SK-N-SH (cell line): Measurements from ENCODE around the gene DSCAML1. TPM values are rescaled to one million over a fixed set of nuclear protein-coding genes. Genes with fewer than 3 reads are reported as not detected.
A peak's percentile ranks its signal among the peaks of the same experiment; 100 is the strongest.

Experiments used
- CTCF ChIA-PET: fragments of 300-600, 350-600 bp; formaldehyde crosslinking; extraction: SDS; loops from one replicate; lab custom pipeline; 2021; lab: Yijun Ruan, JAX
- POLR2A ChIA-PET: fragments of 350-600 bp; sonication (Branson Sonifier 250); formaldehyde crosslinking; extraction: SDS; loops from one replicate; lab custom pipeline; 2020; ENCODE audit warnings: antibody characterized with exemption, inconsistent platforms; lab: Yijun Ruan, JAX
- DNase-seq: peaks from one replicate; pipeline ENCODE4 v3.0.0; 2012
- H2AFZ ChIP-seq: fragments of 200-600 bp; sonication (generic); 2 replicates; pipeline ENCODE4 v1.8.1; 2016; ENCODE audit warnings: antibody characterized with exemption, mild to moderate bottlenecking, low read depth
- H3F3A ChIP-seq: fragments of 200-600 bp; sonication (generic); replicated peaks from 2 replicates; pipeline ENCODE3; 2016; ENCODE audit warnings: antibody characterized with exemption, mild to moderate bottlenecking; ENCODE audit not compliant: insufficient read depth
- H3K27ac ChIP-seq, 2 experiments: fragments of 200-500 bp in 1 of 2; fragments of 200-600 bp in 1 of 2; sonication (Bioruptor generic) in 1 of 2; sonication (generic), shearing (Covaris generic) in 1 of 2; 2 replicates each; pipeline versions ENCODE4 v1.5.1 to v1.6.1; 2014 to 2016; ENCODE audit warnings: low read depth in 2 of 2, inconsistent platforms in 1 of 2, low read length in 1 of 2, mild to moderate bottlenecking in 1 of 2, mixed read lengths in 1 of 2
- H3K27me3 ChIP-seq: fragments of 200-600 bp; sonication (generic), shearing (Covaris generic); 2 replicates; pipeline ENCODE4 v1.6.1; 2016; ENCODE audit warnings: mixed run types; ENCODE audit not compliant: insufficient read depth
- H3K36me3 ChIP-seq, 2 experiments: fragments of 200-500 bp in 1 of 2; fragments of 200-600 bp in 1 of 2; sonication (Bioruptor generic) in 1 of 2; sonication (generic) in 1 of 2; replicated peaks in 1 of 2; 2 replicates each; pipeline versions ENCODE3 to v1.5.1; 2014 to 2016; ENCODE audit warnings: low read length in 1 of 2, mild to moderate bottlenecking in 1 of 2; ENCODE audit not compliant: insufficient read depth in 2 of 2, control insufficient read depth in 1 of 2
- H3K4me1 ChIP-seq, 2 experiments: fragments of 200-500 bp in 1 of 2; fragments of 200-600 bp in 1 of 2; sonication (Bioruptor generic) in 1 of 2; sonication (generic), shearing (Covaris generic) in 1 of 2; 2 replicates each; pipeline versions ENCODE4 v1.5.1 to v1.6.1; 2014 to 2016; ENCODE audit warnings: low read depth in 1 of 2, low read length in 1 of 2, mixed run types in 1 of 2; ENCODE audit not compliant: insufficient read depth in 2 of 2, control insufficient read depth in 1 of 2
- H3K4me2 ChIP-seq: fragments of 200-600 bp; sonication (generic), shearing (Covaris generic); 2 replicates; pipeline ENCODE4 v1.6.1; 2017; ENCODE audit warnings: mixed run types
- H3K4me3 ChIP-seq, 2 experiments: fragments of 200-500 bp in 1 of 2; fragments of 200-600 bp in 1 of 2; sonication (Bioruptor generic) in 1 of 2; sonication (generic), shearing (Covaris generic) in 1 of 2; 2 replicates each; pipeline versions ENCODE4 v1.5.1 to v1.8.1; 2014 to 2016; ENCODE audit warnings: low read depth in 2 of 2, inconsistent platforms in 1 of 2, low read length in 1 of 2, mild to moderate bottlenecking in 1 of 2, mixed read lengths in 1 of 2, moderate library complexity in 1 of 2
- H3K79me2 ChIP-seq: fragments of 200-600 bp; sonication (generic); 2 replicates; pipeline ENCODE4 v1.8.1; 2017; ENCODE audit warnings: mild to moderate bottlenecking; ENCODE audit not compliant: insufficient read depth
- H3K9ac ChIP-seq: fragments of 200-600 bp; sonication (generic); 2 replicates; pipeline ENCODE4 v1.6.1; 2017; ENCODE audit warnings: mixed run types
- H3K9me2 ChIP-seq: fragments of 200-600 bp; sonication (generic); 2 replicates; pipeline ENCODE4 v1.6.1; 2017; ENCODE audit warnings: mixed run types
- H3K9me3 ChIP-seq: fragments of 200-600 bp; sonication (generic); 2 replicates; pipeline ENCODE4 v1.6.1; 2017; ENCODE audit warnings: mixed run types, mild to moderate bottlenecking, moderate library complexity
- H4K20me1 ChIP-seq: fragments of 200-600 bp; sonication (generic); 2 replicates; pipeline ENCODE4 v1.6.1; 2017; ENCODE audit warnings: mild to moderate bottlenecking, mixed run types; ENCODE audit not compliant: insufficient read depth
- CHD2 ChIP-seq: fragments of 150-350 bp; IDR thresholded peaks from 2 replicates; pipeline ENCODE4 v1.6.1; 2018; ENCODE audit warnings: low read length; ENCODE audit not compliant: partially characterized antibody
- CTCF ChIP-seq: fragments of 200-600 bp; sonication (generic); IDR thresholded peaks from 2 replicates; pipeline ENCODE4 v1.6.1; 2017; ENCODE audit warnings: antibody characterized with exemption, mild to moderate bottlenecking, moderate library complexity
- ELF1 ChIP-seq: IDR thresholded peaks from 2 replicates; pipeline ENCODE4 v1.4.0; 2012
- EP300 ChIP-seq, 2 experiments: IDR thresholded peaks; 2 replicates each; pipeline versions ENCODE4 v1.4.0 to v1.6.1; 2012; ENCODE audit warnings: borderline replicate concordance in 1 of 2, low read depth in 1 of 2, low read length in 1 of 2
- EZH2phosphoT487 ChIP-seq: fragments of 200-600 bp; sonication (generic); IDR thresholded peaks from 2 replicates; pipeline ENCODE4 v1.6.1; 2017; ENCODE audit warnings: low read depth, mixed run types, mild to moderate bottlenecking, antibody characterized with exemption, moderate library complexity, borderline replicate concordance
- FOXM1 ChIP-seq: IDR thresholded peaks from 2 replicates; pipeline ENCODE4 v1.4.0; 2012; ENCODE audit warnings: low read depth, mild to moderate bottlenecking
- IRF3 ChIP-seq: fragments of 150-350 bp; IDR thresholded peaks from 2 replicates; pipeline ENCODE4 v1.6.1; 2016; ENCODE audit warnings: mild to moderate bottlenecking, low read depth, low read length
- MAX ChIP-seq: IDR thresholded peaks from 2 replicates; pipeline ENCODE4 v1.4.0; 2012; ENCODE audit warnings: low read depth
- PBX3 ChIP-seq: IDR thresholded peaks from 2 replicates; pipeline ENCODE4; 2012
- RAD21 ChIP-seq: IDR thresholded peaks from 2 replicates; pipeline ENCODE4 v1.6.1; 2012; ENCODE audit warnings: mild to moderate bottlenecking, low read length
- RXRA ChIP-seq: IDR thresholded peaks from 2 replicates; pipeline ENCODE4 v1.4.0; 2012; ENCODE audit warnings: low read depth, mild to moderate bottlenecking, borderline replicate concordance
- SIN3A ChIP-seq: IDR thresholded peaks from 2 replicates; pipeline ENCODE4 v1.6.1; 2012; ENCODE audit warnings: low read depth, mild to moderate bottlenecking, low read length, moderate library complexity, borderline replicate concordance
- USF1 ChIP-seq: IDR thresholded peaks from 2 replicates; pipeline ENCODE4 v1.4.0; 2012; ENCODE audit warnings: low read depth, borderline replicate concordance
- USF2 ChIP-seq: fragments of 150-350 bp; IDR thresholded peaks from 2 replicates; pipeline ENCODE4 v1.6.1; 2017; ENCODE audit warnings: antibody characterized with exemption, low read length, low read depth, borderline replicate concordance
- YY1 ChIP-seq: IDR thresholded peaks from 2 replicates; pipeline ENCODE4 v1.4.0; 2012; ENCODE audit warnings: low read depth, mild to moderate bottlenecking
- ZBTB33 ChIP-seq: IDR thresholded peaks from 2 replicates; pipeline ENCODE4 v1.4.0; 2012; ENCODE audit warnings: low read depth, borderline replicate concordance
- WGBS: methylation state at CpG from one replicate; pipeline ENCODE4 v1.1.6; 2017; ENCODE audit warnings: low lambda C conversion rate; 5-methylcytosine and 5-hydroxymethylcytosine counted together
- polyA plus RNA-seq, 3 experiments: library from polyadenylated mRNA; depleted of rRNA; stranded (reverse); fragments of >200 nt; gene quantifications; 2 replicates each; pipeline ENCODE4 v1.2.3, GENCODE V29; 2012

The DSCAML1 gene
- polyA plus RNA-seq, 1 of the 3 experiments (the other 2 are of a cell fraction), result not detected

- H3K9ac ChIP-seq, result no peak overlapping the region
- H3K4me1 ChIP-seq, result peaks cover 4 to 10% of the 10 kb centered on the region in 2 experiments; a peak in 2 of 4 replicates
- H3K9me3 ChIP-seq, result no peaks in the 10 kb centered on the region
- H3K27me3 ChIP-seq, result peaks cover 10% of the 10 kb centered on the region; the same call in 1 of the 2 replicates
- no peak overlapping the region for H3K27ac ChIP-seq
- no peak overlapping the region for H3K4me3 ChIP-seq
- WGBS, result 82% methylated on average over 8 of the region's 8 CpGs
- POLR2A ChIA-PET, result no interaction called here
- H2AFZ ChIP-seq, result no peak overlapping the region
- H3K36me3 ChIP-seq, result no peaks in the 10 kb centered on the region
- H4K20me1 ChIP-seq, result no peaks in the 10 kb centered on the region
- no peaks in the 10 kb centered on the region for H3K9me2 ChIP-seq
- DNase-seq, result no peak
- CTCF ChIA-PET, result no interaction called here
- H3K4me2 ChIP-seq, result no peak overlapping the region
- no peaks in the 10 kb centered on the region for H3F3A ChIP-seq
- no peaks in the 10 kb centered on the region for H3K79me2 ChIP-seq
- TF ChIP-seq PBX3 (no peak), YY1 (no peak), SIN3A (no peak), USF1 (no peak)
Observed at GRCh38 chr11:117585631-117586030, 211.4 kb downstream of the DSCAML1 start.

GRCh38 chr11:117584056-117584830, 212.8 kb downstream of the DSCAML1 start:
- ChIA-PET CTCF (interaction anchor here (1.0 to 1.5 kb wide), 5 partner anchors 13 to 141 kb away, joined by 3 to 9 read pairs (median 4); no protein-coding TSS in a partner anchor), POLR2A (interaction anchor here (0.7 kb wide), 1 partner anchor 140 kb away, joined by 3 read pairs; no protein-coding TSS in a partner anchor)
- peaks cover 10% of the 10 kb centered on the region; the same call in 1 of the 2 replicates for H3K27me3 ChIP-seq
- H2AFZ ChIP-seq, result no peak overlapping the region
- no peak overlapping the region for H3K9ac ChIP-seq
- no peaks in the 10 kb centered on the region for H3K9me2 ChIP-seq
- H3K4me1 ChIP-seq, result peaks cover 4 to 6% of the 10 kb centered on the region in 2 experiments; a peak in 1 of 4 replicates
- 64% methylated on average over 9 of the region's 9 CpGs for WGBS
- H3F3A ChIP-seq, result no peaks in the 10 kb centered on the region
- H3K36me3 ChIP-seq, result no peaks in the 10 kb centered on the region
- H4K20me1 ChIP-seq, result no peaks in the 10 kb centered on the region
- H3K4me3 ChIP-seq, result no peak overlapping the region
- H3K4me2 ChIP-seq, result 0 out of 2 replicates have a peak overlapping the region, but pooled peaks have one; percentile 11
- DNase-seq, result no peak
- no peaks in the 10 kb centered on the region for H3K79me2 ChIP-seq
- H3K27ac ChIP-seq, result no peak overlapping the region
- no peaks in the 10 kb centered on the region for H3K9me3 ChIP-seq
- TF ChIP-seq RXRA (no peak), FOXM1 (no peak), CHD2 (no peak), YY1 (no peak), USF2 (no peak), EP300 (IDR thresholded peaks at IDR 0.05; ENCODE audit: borderline replicate concordance in 1 of 2, low read depth in 1 of 2, low read length in 1 of 2) (no peak), CTCF (no peak), ELF1 (no peak), ZBTB33 (no peak), RAD21 (no peak), MAX (no peak), IRF3 (no peak), SIN3A (no peak), EZH2phosphoT487 (no peak)
